Psoas muscle (tissue), 8 donors: ENCODE results near the gene UROC1. TPM values are rescaled to one million over a fixed set of nuclear protein-coding genes. Genes with fewer than 3 reads are reported as not detected.
"Not testable (repeated sequence)": the region's sequence is repeated elsewhere in the genome, so short reads cannot be mapped to it uniquely, and the experiment has no call there.

Source experiments
- ATAC-seq, 4 donors: fragments of 200-7000 bp; cut with Tn5 transposase; one replicate each; pipeline ENCODE4 v1.9.1; 2020; ENCODE audit warnings: moderate library complexity in 3 of 4, mild to moderate bottlenecking in 2 of 4
- DNase-seq, 2 donors: peaks; one replicate each; pipeline ENCODE4 v3.0.0-alpha.2; 2020
- H3K27ac ChIP-seq: fragments of 200-600 bp; one replicate; pipeline ENCODE4 v1.8.0; 2022
- H3K27me3 ChIP-seq, 3 donors: fragments of 200-600 bp in 1 of 3; one replicate each; pipeline versions ENCODE4 v1.6.1 to v1.8.0; 2013 to 2022; ENCODE audit warnings: low read length in 2 of 3, mild to moderate bottlenecking in 2 of 3, moderate library complexity in 1 of 3; ENCODE audit not compliant: insufficient read depth in 3 of 3
- H3K36me3 ChIP-seq, 2 donors: fragments of 200-600 bp in 1 of 2; one replicate each; pipeline versions ENCODE4 v1.6.1 to v1.8.0; 2013 to 2022; ENCODE audit warnings: low read depth in 1 of 2, mild to moderate bottlenecking in 1 of 2, moderate library complexity in 1 of 2; ENCODE audit not compliant: insufficient read depth in 1 of 2
- H3K4me1 ChIP-seq: fragments of 200-600 bp; one replicate; pipeline ENCODE4 v1.8.0; 2022
- H3K4me3 ChIP-seq: fragments of 200-600 bp; one replicate; pipeline ENCODE4 v1.8.0; 2022; ENCODE audit warnings: mild to moderate bottlenecking
- H3K9me3 ChIP-seq: fragments of 200-600 bp; one replicate; pipeline ENCODE4 v1.8.0; 2022
- CTCF ChIP-seq: fragments of 200-600 bp; IDR thresholded peaks from one replicate; pipeline ENCODE4 v1.8.0; 2022; ENCODE audit warnings: antibody characterized with exemption
- WGBS, 3 donors: extraction: QIAGEN DNeasy Blood & Tissue Kit; methylation state at CpG; one replicate each; pipeline versions ENCODE4 v1.1.6 to v1.1.7; 2013; 5-methylcytosine and 5-hydroxymethylcytosine counted together
- intact Hi-C, 2 donors: fragments of 100-400 bp; cut with DNase I; formaldehyde crosslinking; loops; one replicate each; pipeline versions ENCODE4 v1.11.0 to v1.14.2; 2022
- polyA plus RNA-seq, 3 donors: library from polyadenylated mRNA; stranded (reverse); fragments of 200-250 nt; gene quantifications; one replicate each; pipeline ENCODE4 v1.2.3, GENCODE V29; 2013
- total RNA-seq, 4 donors: library from RNA; stranded (reverse); fragmentation: NEBNext Ultra II Directional in 2 of 4; extraction: Animal tissue kit (Norgen Biotek cat#: 25700) in 2 of 4; gene quantifications; one replicate each; pipeline versions ENCODE4 v1.2.1 to v1.2.4, GENCODE V29; 2021 to 2023
- donor health status: healthy with polysubstance abuse.
- donor health status: DM: no; HTN: no; CAD: no; lungs with moderate emphysema.
- donor health status: Bipolar disorder and iron deficiency.
- donor health status: healthy.
- donor health status: DM: yes; HTN: yes; CAD: no.
- donor health status: DM: no; HTN: no; CAD: no.
- donor health status: DM: no; HTN: no; CAD: no.
- donor health status: DM: yes; HTN: yes; CAD: no.

Gene UROC1
- total and polyA plus RNA-seq, 7 donors: 0.03 to 0.13 (median 0.08) TPM; not detected in 4

- TF ChIP-seq CTCF: no peak
- H3K36me3 ChIP-seq: no peaks in the 10 kb centered on the region
- intact Hi-C loops: no loop called here
These were observed 20.2 kb upstream of the UROC1 start for GRCh38 chr3:126537730-126538281.

GRCh38 chr3:126537116-126537729 is 19.6 kb upstream of the UROC1 start:
- Histone ChIP-seq H3K27me3 (peaks cover 0 to 13% (median 6%) of the 10 kb centered on the region in 3 donors), H3K36me3 (no peaks in the 10 kb centered on the region), H3K4me3 (no peak overlapping the region), H3K9me3 (no peaks in the 10 kb centered on the region), H3K4me1 (peaks cover 11% of the 10 kb centered on the region), H3K27ac (no peak overlapping the region)
- DNase-seq: peak in 1 of 2 donors; percentile 23
- WGBS, 3 donors: 74 to 75% (median 74%) methylated on average over 9 of the region's 9 CpGs
- ATAC-seq: no peak
- intact Hi-C loops: no loop called here
- no peak for TF ChIP-seq CTCF

More at GRCh38 chr3:126537730-126538281, 20.2 kb upstream of the UROC1 start:
- Histone ChIP-seq H3K4me1 (peaks cover 11% of the 10 kb centered on the region), H3K27me3 (peaks cover 0 to 18% (median 6%) of the 10 kb centered on the region in 3 donors), H3K4me3 (no peak overlapping the region), H3K27ac (no peak overlapping the region), H3K9me3 (no peaks in the 10 kb centered on the region)
- 51 to 64% (median 59%) methylated on average over 10 of the region's 10 CpGs for WGBS, 3 donors
- ATAC-seq: no peak
- DNase-seq: peak in 1 of 2 donors; percentile 25

GRCh38 chr3:126536126-126536525 is 18.6 kb upstream of the UROC1 start:
- 69 to 77% (median 76%) methylated on average over 3 of the region's 3 CpGs for WGBS, 3 donors
- peaks cover 0 to 3% (median 2%) of the 10 kb centered on the region in 3 donors for H3K27me3 ChIP-seq
- peak in 1 of 2 donors; percentile 26 for DNase-seq
- no peak overlapping the region for H3K4me3 ChIP-seq
- intact Hi-C loops: no loop called here
- no peak overlapping the region for H3K27ac ChIP-seq
- H3K36me3 ChIP-seq: no peaks in the 10 kb centered on the region
- no peaks in the 10 kb centered on the region for H3K9me3 ChIP-seq
- no peak for ATAC-seq
- H3K4me1 ChIP-seq: peaks cover 11% of the 10 kb centered on the region
- no peak for TF ChIP-seq CTCF

GRCh38 chr3:126535636-126536035 is 18.1 kb upstream of the UROC1 start:
- Histone ChIP-seq H3K36me3 (no peaks in the 10 kb centered on the region), H3K4me3 (no peak overlapping the region), H3K9me3 (no peaks in the 10 kb centered on the region), H3K4me1 (peaks cover 8% of the 10 kb centered on the region), H3K27me3 (peaks cover 0 to 3% (median 0%) of the 10 kb centered on the region in 3 donors), H3K27ac (no peak overlapping the region)
- ATAC-seq (no peak), DNase-seq (peak in 1 of 2 donors; percentile 31)
- intact Hi-C loops: no loop called here
- TF ChIP-seq CTCF: no peak

- H3K4me3 ChIP-seq, intact Hi-C loops, H3K36me3 ChIP-seq, H3K27ac ChIP-seq, H3K9me3 ChIP-seq, H3K27me3 ChIP-seq, H3K4me1 ChIP-seq, ATAC-seq: not testable (repeated sequence)
- WGBS, 3 donors: 78 to 85% (median 79%) methylated on average over 7 of the region's 7 CpGs
- DNase-seq: peak in 1 of 2 donors; percentile 10
These were observed 17.1 kb upstream of the UROC1 start for GRCh38 chr3:126534716-126535115.
